GM21515 (cell line): Measurements from ENCODE around the gene LPA.
"Not testable (repeated sequence)": the region's sequence is repeated elsewhere in the genome, so short reads cannot be mapped to it uniquely, and the experiment has no call there.

ENCODE experiments used
- ATAC-seq: cut with Tn5 transposase; IDR thresholded peaks from one replicate; pipeline ENCODE4 v1.9.1; 2021; ENCODE audit not compliant: unreplicated experiment

LPA gene, protein sequence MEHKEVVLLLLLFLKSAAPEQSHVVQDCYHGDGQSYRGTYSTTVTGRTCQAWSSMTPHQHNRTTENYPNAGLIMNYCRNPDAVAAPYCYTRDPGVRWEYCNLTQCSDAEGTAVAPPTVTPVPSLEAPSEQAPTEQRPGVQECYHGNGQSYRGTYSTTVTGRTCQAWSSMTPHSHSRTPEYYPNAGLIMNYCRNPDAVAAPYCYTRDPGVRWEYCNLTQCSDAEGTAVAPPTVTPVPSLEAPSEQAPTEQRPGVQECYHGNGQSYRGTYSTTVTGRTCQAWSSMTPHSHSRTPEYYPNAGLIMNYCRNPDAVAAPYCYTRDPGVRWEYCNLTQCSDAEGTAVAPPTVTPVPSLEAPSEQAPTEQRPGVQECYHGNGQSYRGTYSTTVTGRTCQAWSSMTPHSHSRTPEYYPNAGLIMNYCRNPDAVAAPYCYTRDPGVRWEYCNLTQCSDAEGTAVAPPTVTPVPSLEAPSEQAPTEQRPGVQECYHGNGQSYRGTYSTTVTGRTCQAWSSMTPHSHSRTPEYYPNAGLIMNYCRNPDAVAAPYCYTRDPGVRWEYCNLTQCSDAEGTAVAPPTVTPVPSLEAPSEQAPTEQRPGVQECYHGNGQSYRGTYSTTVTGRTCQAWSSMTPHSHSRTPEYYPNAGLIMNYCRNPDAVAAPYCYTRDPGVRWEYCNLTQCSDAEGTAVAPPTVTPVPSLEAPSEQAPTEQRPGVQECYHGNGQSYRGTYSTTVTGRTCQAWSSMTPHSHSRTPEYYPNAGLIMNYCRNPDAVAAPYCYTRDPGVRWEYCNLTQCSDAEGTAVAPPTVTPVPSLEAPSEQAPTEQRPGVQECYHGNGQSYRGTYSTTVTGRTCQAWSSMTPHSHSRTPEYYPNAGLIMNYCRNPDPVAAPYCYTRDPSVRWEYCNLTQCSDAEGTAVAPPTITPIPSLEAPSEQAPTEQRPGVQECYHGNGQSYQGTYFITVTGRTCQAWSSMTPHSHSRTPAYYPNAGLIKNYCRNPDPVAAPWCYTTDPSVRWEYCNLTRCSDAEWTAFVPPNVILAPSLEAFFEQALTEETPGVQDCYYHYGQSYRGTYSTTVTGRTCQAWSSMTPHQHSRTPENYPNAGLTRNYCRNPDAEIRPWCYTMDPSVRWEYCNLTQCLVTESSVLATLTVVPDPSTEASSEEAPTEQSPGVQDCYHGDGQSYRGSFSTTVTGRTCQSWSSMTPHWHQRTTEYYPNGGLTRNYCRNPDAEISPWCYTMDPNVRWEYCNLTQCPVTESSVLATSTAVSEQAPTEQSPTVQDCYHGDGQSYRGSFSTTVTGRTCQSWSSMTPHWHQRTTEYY (N-terminal part only)

DNA sequence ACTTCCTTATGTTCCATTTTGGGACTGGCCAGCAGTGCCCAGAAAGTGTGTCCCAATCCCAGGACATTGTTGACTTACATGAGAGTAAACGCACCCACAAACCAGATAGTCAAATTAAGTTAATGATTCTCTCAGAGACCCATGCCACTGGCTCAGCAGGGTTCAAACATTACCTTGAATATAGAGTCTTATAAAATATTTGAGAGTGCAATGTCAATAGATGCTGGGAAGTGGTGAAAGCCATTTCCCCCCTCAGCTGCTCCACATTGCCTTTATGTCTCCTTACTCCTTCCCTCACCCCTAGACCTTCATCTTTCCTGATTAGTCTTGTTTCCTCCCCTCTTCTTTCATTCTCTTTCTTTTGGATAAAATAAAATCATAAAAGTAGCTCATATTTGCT lies at the start of gene LPA:
TSS of gene LPA (minus strand) at position 78 of the 400 bp plus-strand sequence. CDS start at position 17, 61 bp downstream.
- ATAC-seq = not testable (repeated sequence)

DNA sequence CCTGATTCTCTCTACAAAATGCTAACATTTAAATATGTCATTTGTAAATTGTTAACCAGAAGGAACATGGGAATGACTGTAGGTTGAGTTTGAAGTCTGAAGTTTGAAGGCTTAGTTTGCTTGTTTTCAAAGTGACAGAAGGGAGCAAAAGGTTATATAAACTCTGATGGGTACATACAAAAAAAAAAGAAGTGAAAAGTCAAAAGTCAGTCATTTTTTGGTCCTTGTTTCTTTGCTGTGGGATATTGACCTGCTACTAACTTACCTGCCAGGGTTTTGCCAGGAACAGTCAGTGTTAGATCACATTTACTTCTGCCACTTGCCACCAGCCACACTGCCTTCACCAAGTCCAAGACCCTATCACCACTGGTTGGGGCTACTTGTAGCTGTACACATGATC lies 44.9 kb upstream of the LPA start:
- not testable (repeated sequence) for ATAC-seq

DNA sequence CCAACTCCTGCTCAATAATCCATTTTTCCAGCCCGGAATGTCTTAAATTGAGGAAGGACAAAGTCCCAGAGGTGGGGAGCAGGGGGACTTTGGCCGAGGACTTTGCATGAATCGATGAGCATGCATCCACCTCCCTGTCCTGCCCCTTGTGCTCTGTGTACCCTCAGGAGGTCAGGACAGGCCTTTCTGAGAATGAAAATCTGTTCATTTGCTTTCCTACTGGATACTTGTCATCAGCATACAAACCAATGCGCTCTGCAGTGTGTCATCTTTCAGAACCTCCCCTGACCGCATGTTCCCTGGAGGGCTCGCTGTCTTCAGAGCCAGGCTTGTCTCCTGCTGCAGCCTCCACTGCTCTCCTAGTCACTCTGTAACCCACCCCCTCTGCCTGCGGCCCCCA lies 40.6 kb upstream of the LPA start:
- not testable (repeated sequence) for ATAC-seq

DNA sequence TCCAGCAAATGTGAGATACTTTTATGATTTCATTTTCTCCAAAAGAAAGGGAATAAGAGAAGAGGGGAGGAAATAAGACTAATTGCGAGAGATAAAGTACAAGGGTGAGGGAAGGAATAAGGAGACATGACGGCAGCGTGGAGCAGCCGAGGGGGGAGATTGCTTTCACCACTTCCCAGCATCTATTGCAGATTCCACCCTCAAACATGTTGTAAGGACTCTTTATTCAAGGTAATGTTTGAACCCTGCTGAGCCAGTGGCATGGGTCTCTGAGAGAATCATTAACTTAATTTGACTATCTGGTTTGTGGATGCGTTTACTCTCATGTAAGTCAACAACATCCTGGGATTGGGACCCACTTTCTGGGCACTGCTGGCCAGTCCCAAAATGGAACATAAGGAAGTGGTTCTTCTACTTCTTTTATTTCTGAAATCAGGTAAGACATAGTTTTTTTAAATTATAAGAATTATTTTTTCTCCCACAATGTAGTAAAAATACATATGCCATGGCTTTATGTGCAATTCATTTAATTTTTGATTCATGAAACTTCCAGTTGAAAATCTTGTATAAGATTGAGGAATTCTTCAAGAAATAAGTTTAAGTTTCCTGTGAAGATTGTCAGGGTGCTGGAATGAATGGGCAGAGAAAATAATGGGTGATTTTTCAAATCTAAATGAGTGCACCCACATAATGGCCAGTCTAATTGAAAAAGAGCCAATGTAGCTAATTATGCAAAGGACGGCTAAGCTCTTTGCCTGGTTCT lies 38.0 kb upstream of the LPA start, which contains the start of gene PLG:
TSS of gene PLG (plus strand) at position 327 of the 763 bp plus-strand sequence. CDS start at position 388, 61 bp downstream.
- not testable (repeated sequence) for ATAC-seq

DNA sequence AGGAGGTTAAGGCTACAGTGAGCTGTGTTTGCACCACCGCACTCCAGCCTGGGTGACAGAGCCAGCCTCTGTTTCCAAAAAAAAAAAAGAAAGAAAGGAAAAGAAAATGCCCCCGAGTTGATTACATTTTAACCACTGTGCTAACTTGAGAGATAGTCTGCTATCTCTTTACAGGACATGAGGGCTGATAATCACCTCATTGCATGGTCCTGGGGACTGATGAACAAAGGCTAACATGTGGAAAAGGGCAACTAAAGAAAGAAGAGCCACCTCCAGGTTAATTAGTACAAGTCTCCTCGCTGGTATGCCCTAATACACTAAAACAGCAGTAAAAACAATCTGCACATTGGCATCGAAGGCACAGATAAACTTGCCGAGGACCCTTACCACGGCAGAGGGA lies 33.8 kb upstream of the LPA start:
- no peak for ATAC-seq

DNA sequence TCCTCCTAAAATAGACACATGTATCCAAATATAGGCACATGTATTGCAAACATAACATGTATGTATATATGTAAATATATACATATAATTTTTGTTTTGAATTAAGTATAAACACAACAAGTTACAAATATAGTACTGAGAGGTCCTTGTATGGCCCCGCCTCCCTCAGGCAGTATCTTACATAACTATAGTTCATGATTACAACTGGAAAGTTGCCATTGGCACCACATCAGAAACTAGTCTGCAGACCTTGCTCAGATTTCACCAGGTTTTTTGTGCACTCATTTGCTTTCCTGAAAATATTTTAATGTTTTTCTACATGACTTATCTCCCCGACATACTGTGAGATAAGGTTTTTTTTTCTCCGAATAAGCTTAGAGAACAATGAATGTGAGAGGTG lies 32.8 kb upstream of the LPA start:
- ATAC-seq = not testable (repeated sequence)

DNA sequence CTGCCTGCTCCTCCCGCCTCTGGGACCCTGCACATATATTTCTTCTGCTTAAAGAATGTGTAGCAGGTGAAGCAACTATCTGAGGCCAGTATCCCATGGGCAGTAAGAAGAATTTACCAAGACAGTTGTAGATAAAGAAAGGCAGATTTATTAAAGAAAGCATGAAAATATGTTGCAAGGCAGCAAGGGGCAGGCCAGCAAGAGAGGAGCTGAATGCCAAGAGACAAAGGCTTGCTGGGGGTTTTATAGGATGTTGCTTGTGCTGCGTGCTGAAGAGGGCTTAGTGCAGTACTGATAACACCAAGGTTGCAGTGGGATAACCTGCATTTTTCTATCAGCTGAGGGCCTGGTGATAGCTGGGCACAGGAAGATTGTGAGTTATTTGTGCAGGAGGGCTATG lies 31.5 kb upstream of the LPA start:
- ATAC-seq = not testable (repeated sequence)

DNA sequence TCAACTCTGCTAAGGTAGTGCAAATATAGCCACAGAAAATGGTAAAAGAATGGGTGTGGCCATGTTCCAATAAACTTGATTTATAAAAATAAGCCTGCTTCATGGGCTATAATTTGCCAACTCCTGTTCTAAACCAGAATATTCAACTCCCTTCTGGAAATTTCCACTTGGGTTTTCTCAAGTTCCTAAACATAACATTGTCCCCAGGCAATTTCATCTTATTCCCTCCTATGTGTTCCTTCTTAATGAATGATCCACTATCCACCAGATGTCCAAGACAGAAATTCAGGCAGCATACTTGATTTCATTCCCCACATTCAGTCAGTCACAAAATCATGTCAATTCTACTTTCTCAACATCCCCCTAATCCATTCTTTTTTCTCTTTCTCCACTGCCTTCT lies 30.9 kb upstream of the LPA start:
- ATAC-seq = not testable (repeated sequence)

DNA sequence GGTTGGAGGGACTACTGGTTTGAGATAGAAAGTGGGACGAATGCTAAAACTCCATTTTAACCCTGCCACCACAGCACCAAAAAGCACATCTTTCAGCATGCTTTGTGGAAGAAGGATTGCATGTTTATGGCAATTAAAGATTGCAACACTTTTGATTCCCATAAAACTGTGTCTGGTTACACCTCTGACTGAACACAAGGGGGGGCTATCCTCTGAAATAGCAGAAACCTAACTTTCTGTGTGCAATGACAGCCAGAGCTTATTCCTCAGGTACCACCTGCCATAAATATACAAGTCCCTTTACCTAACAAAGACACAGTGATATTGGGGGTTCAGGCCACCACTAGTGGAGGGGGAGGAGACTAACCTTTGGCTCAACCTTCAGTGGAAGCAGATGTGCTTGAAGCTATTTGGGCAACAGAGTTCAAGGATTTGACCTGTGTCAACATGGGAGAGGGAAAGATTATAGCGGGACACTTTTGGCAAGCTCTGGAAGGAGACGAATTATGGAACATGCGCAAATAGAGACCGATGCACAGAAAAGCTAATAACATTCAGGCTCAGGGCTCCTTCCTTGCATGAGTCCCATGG lies 28.4 kb upstream of the LPA start:
- ATAC-seq = no peak

DNA sequence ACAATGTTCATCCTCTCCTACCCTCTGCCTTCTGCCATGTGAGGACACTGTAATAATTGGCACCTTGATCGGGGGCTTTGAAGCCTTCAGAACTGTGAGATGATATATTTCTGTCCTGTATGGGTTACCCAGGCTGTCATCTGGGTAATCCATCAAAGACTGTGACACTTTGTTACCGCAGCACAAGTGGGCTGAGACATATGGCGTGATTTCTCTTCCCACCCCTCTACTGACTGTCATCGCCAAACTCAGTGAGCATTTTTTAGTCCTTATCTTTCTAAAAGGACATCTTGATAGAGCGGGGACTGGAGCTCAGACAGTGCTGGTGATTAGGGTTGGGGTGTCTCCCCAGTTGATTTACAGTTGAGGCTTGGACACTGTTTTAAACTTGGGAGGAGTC lies 27.5 kb upstream of the LPA start:
- no peak for ATAC-seq

DNA sequence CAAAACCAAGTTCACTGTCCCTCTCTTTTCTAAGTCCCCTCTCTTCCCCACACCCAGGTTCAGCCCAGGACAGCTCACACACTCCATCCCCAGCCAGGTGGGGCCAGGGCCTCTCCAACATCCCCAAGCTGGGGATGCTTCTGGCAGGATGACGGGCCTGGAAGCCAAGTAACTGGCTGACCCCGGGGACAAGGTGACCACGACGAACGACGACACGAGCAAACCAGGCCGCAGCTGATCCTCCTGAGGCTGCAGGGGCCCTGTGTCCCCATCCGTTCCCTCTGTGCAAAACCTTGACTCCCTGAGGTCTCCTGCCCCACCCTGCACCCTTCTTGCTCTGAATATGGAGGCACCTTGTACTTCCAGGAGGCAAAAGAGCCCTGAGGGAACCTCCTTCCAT lies 26.4 kb upstream of the LPA start:
- no peak for ATAC-seq

DNA sequence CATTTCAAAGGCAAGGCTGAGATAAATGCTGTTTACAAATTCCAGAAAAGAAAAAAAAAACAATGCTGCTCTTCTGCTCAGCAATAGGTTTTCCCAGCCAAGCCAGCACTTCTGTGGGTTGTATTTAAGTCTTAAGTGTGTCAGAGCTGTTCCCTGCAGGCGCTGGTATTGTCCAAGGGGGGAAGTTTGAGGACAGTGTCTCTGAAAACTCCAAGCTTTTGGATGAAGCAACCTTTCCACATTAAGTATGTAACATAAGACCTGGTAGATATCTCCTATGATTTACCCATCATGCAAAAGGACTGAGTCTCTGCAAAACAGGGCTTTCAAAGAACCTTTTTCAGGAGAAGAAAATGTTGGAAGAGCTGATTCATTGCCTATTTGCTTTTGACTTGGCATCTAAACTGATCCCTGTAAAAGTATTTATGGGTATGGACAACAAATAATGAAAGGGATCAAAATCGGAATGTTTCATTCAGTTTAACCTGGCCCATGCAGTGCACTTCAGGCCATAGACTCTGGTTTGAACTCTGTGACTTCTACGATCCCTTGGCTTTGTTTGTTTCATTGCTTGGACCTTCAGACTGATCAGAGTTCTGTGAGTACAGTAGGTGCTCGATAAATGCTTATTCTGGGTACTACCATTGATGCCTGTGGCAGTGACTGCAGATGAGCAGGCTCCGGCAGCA lies 21.8 kb upstream of the LPA start:
- ATAC-seq = no peak

DNA sequence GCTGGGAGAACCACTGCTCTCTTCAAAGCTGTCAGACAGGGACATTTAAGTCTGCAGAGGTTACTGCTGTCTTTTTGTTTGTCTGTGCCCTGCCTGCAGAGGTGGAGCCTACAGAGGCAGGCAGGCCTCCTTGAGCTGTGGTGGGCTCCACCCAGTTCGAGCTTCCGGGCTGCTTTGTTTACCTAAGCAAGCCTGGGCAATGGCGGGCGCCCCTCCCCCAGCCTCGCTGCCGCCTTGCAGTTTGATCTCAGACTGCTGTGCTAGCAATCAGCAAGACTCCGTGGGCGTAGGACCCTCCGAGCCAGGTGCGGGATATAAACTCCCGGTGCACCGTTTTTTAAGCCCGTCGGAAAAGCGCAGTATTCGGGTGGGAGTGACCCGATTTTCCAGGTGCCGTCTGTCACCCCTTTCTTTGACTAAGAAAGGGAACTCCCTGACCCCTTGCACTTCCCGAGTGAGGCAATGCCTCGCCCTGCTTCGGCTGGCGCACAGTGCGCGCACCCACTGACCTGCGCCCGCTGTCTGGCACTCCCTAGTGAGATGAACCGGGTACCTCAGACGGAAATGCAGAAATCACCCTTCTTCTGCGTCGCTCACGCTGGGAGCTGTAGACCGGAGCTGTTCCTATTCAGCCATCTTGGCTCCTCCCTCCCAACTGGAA lies 21.2 kb upstream of the LPA start:
- not testable (repeated sequence) for ATAC-seq

DNA sequence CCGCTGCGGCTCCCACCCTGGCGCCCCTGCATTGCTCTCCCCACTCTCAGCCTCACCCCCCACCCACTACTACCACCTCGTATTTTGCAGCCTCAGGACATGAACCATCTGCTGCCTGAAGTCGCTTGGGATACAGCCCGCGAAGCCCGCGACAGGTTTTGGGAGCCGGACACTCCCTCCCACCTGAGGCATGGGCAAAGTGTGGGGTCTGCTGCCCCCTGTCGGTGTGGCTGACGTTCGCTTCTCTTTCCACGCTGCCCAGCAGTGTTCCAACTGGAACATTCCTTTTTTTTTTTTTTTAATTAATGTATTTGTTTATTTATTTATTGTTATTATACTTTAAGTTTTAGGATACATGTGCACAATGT lies 15.3 kb upstream of the LPA start:
- ATAC-seq = no peak

DNA sequence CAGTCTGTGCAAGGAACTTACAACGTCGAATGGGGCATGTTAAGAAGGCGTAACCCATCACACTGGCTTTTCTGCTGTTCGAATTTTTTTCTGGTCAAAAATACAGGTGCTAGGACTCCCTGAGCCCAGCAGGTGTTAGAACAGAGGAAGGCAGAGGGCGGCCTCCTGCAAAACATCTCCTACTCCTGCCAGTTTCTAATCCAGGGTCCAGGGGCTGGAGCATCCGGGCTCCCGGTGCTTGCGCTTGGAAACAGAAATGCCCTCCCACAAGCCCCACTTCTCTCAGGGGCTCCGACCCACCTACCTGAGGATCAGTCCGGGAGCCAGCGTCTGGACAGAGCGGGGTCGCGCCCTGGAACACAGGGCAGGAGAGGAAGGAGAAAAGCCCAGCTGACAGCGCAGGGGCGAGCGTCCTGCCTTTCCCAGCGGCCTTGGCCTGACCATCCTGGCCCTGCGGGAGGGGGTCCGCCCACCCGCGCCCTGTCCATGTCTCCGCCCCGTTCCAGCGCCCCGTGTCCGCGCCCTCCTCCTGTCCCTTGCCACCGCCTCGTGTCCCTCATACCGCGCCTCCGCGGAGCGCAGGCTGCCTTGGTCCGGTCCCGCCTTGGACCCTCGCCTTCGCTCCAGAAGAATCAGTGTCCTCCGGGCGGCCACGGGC lies 14.8 kb upstream of the LPA start:
- no peak for ATAC-seq

DNA sequence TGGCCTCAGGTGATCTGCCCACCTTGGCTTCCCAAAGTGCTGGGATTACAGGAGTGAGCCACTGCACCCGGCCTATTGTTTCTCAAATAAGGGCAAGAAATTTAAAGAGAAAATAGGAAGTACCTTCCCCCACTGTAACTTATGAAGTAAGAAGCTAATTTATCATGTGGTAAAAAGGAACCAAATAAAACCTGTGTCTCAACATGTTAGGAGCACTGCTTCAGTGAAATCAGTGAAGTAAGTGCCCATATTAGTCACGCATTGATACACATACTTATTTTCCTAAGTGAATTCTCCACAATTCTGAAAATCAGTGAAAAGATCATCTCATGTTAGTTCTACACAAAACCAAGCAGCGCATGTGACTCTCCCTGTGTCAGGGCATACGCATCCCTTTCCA lies 14.2 kb upstream of the LPA start:
- ATAC-seq = no peak

DNA sequence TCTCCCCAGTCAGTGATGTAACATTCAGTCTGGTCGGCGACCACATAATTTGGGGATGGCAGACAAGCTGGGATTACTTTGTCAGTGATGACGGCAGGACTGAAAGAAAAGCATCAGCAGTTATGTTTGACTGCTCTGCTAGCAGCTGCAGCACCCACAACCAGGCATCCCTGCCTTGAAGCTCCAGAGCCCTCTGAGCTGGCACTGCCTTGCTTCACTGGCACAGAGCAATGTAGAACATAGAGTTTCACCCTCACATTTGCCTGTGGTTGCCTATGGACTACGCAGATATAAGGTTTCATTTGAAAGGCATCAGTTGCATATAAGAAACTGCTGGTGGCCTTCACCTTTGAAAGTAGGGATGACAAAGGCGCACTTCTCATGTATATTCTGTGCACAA lies 12.3 kb upstream of the LPA start:
- not testable (repeated sequence) for ATAC-seq

DNA sequence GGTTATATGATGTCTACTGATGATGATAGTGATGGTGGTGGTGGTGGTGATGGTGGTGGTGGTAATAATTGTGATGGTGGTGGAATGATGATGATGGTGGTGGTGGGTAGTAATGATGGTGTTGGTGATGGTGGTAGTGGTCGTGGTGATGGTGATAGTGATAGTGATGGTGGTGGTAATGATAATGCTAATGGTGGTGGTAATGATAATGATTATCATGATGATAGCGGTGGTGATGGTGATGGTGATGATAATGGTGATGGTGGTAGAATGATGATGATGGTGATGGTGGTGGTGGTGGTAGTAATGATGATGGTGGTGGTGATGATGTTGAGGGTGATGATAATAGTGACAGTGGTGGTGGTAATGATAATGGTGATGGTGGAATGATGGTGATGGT lies 4.5 kb upstream of the LPA start:
- no peak for ATAC-seq
